Retinal pigment epithelial cell (primary cell): ENCODE data around the gene LILRB1.
"Not testable (repeated sequence)": the region's sequence is repeated elsewhere in the genome, so short reads cannot be mapped to it uniquely, and the experiment has no call there.

Experiments used
- DNase-seq: peaks from one replicate; pipeline ENCODE4 v3.0.0-alpha.2; 2010; ENCODE audit warnings: low read depth
- H3K4me3 ChIP-seq: 2 replicates; pipeline ENCODE4 v1.5.1; 2011; ENCODE audit warnings: mild to moderate bottlenecking, low read length, control low read depth, moderate library complexity
- TF ChIP-seq, protein P1 (sequence below): conservative IDR thresholded peaks from 2 replicates; pipeline ENCODE4 v1.5.1; 2011; ENCODE audit warnings: low read depth, low read length, control low read depth, inconsistent platforms

Gene LILRB1

DNA sequence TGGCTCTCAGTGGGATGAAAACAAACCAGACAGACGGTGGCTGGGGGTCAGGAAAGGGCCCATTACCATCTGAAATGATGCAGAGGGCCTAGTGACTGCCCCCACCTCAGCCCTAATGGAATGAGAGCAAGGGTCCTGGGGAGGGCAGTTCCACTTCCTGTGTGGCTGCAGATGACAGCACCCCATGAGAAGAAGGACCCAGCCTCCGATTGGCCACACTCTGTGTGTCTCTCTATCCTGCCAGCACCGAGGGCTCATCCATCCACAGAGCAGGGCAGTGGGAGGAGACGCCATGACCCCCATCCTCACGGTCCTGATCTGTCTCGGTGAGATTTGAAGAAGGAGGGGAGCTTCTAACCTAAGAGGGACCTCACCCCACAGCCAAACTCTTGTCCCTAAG lies 498 bp downstream of the LILRB1 start:
- no peak for DNase-seq
- no peak overlapping the region for H3K4me3 ChIP-seq
- TF ChIP-seq, protein P1, sequence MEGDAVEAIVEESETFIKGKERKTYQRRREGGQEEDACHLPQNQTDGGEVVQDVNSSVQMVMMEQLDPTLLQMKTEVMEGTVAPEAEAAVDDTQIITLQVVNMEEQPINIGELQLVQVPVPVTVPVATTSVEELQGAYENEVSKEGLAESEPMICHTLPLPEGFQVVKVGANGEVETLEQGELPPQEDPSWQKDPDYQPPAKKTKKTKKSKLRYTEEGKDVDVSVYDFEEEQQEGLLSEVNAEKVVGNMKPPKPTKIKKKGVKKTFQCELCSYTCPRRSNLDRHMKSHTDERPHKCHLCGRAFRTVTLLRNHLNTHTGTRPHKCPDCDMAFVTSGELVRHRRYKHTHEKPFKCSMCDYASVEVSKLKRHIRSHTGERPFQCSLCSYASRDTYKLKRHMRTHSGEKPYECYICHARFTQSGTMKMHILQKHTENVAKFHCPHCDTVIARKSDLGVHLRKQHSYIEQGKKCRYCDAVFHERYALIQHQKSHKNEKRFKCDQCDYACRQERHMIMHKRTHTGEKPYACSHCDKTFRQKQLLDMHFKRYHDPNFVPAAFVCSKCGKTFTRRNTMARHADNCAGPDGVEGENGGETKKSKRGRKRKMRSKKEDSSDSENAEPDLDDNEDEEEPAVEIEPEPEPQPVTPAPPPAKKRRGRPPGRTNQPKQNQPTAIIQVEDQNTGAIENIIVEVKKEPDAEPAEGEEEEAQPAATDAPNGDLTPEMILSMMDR, result no peak

DNA sequence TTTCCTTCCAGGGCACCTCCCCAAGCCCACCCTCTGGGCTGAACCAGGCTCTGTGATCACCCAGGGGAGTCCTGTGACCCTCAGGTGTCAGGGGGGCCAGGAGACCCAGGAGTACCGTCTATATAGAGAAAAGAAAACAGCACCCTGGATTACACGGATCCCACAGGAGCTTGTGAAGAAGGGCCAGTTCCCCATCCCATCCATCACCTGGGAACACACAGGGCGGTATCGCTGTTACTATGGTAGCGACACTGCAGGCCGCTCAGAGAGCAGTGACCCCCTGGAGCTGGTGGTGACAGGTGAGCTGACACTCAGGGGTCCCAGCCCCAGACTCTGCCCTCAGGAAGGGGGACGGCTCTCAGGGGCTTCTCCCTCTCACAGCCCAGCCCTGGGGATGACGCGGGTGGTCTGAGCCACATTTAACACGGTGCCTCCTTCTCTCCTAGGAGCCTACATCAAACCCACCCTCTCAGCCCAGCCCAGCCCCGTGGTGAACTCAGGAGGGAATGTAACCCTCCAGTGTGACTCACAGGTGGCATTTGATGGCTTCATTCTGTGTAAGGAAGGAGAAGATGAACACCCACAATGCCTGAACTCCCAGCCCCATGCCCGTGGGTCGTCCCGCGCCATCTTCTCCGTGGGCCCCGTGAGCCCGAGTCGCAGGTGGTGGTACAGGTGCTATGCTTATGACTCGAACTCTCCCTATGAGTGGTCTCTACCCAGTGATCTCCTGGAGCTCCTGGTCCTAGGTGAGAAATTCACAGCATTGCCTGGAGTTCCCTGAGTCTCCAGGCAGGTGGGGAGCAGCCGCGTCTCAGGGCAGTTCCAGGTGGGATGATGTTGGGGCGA lies 1.4 kb downstream of the LILRB1 start:
- DNase-seq, result not testable (repeated sequence)

DNA sequence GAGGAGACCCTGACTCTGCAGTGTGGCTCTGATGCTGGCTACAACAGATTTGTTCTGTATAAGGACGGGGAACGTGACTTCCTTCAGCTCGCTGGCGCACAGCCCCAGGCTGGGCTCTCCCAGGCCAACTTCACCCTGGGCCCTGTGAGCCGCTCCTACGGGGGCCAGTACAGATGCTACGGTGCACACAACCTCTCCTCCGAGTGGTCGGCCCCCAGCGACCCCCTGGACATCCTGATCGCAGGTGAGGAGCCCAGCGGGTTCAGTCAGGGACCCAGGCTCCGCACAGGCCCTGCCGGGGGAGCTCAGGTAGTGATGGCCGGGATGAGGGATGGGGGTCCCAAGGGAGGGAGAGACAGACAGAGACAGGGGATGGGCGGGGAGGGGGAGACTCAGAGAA lies 2.2 kb downstream of the LILRB1 start:
- H3K4me3 ChIP-seq, DNase-seq: not testable (repeated sequence)

More for the DNA sequence above, 1.4 kb downstream of the LILRB1 start:
- not testable (repeated sequence) for H3K4me3 ChIP-seq

DNA sequence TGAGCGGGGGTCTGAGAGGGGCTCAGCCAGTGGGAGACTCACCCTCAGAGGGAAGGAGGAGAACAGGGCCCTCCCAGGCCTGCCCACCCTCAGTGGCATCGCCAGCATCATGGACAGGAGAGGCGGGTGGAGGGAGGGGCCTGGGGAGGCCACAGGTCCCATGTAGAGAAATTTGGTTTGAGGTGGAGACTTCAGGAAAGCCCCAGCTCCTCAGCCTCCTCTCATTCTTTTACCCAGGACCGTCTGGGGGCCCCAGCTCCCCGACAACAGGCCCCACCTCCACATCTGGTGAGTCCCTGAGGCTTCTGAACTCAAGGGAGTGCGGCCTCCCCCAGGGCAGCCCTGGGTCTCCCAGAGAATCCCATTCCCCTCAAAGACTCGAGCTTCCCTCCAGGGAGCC lies 3.1 kb downstream of the LILRB1 start:
- TF ChIP-seq, protein P1, result no peak
- no peak overlapping the region for H3K4me3 ChIP-seq
- no peak for DNase-seq

DNA sequence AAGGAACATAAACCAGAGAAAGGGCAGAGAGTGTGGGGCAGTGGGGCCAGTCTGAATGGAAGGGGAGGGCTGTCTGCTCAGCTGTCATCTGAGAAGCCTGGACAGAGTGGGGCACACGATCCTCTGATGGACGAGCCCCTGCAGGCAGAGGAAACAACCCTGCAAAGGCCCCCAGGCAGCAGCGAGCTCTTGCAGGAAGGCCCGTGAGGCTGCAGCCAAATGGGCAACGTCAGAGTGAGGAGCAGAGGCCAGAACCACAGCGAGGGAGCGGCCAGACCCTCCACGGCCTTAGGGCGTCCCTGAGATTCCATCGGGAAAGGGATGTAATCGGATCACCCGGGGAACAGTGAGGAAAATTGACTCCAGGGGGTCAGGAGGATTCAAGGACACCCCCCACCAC lies 5.8 kb downstream of the LILRB1 start:
- not testable (repeated sequence) for DNase-seq, H3K4me3 ChIP-seq

DNA sequence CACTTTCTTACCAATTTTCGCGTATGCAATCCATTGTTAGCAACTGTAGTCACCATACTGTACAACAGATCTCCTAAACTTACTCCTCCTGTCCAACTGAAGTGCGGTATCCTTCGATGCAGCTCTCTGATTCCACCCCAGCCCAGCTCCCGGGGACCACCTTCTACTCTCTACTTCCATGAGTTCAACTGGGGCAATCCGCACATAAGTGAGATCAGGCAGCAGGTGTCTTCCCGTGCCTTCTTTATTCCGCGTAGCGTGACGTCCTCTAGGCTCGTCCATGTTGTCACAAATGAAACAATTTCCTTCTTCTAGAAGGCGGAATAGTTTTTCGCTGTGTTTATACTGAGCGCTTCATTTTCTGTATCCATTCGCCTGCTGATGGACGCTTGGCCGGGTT lies 8.4 kb downstream of the LILRB1 start:
- no peak for DNase-seq
- no peak overlapping the region for H3K4me3 ChIP-seq
- TF ChIP-seq, protein P1, result no peak

DNA sequence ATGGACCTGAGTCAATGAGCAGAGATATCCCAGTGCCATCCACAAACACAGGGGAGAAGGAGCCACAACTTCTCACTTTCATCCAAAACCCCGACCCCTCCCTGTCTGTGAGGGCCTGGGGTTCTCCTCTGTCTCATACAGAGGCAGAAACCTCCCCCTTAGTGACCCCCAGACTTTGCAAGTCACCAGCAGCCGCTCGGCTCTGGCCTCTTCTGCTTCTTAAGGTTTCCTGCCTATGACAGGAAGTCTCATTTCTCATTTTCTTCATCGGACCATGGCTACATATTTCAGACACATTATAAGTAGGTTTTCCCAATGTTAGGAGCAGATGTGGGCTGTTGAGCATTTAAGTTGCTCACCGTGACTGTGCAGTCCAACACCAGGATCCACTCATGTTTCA lies 12.7 kb downstream of the LILRB1 start:
- not testable (repeated sequence) for DNase-seq, H3K4me3 ChIP-seq

DNA sequence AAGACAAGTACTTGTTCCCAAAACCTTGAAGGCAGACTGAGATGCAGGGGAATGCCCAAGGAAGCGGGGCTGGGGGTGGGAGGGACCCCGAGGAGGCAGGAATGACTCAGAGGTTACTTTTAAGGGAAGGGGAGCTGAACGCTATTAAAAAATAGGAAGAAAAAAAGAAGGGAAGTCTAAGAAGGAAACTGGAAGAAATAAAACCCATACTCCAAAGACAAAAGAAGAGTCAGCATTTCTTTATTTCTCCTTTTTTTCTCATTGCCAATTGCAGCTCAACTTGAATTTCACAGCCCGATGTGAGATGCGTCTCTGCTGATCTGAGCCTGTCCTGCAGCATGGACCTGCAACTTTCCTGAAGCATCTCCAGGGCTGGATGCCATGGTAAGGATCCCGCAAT lies 13.3 kb downstream of the LILRB1 start:
- not testable (repeated sequence) for DNase-seq, H3K4me3 ChIP-seq

DNA sequence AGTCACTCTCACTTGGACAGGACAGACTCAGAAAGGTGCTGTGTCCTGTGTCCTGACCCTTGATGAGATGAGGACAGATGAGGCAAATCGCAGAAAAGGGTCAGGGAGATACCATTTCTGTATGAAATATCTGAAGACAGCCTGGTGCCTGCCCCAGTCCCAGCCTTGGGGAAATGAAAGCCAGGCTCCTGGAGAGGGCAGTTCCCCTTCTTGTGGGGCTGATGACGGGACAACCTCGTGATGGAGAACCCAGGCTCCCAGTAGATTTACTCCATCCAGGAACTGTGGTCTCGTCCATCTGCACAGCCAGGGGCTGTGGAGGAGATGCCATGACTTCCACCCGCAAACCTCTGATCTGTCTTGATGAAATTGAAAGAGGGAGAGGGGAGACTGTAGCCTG lies 13.8 kb downstream of the LILRB1 start:
- DNase-seq, result no peak
- no peak overlapping the region for H3K4me3 ChIP-seq
- TF ChIP-seq, protein P1, result no peak

DNA sequence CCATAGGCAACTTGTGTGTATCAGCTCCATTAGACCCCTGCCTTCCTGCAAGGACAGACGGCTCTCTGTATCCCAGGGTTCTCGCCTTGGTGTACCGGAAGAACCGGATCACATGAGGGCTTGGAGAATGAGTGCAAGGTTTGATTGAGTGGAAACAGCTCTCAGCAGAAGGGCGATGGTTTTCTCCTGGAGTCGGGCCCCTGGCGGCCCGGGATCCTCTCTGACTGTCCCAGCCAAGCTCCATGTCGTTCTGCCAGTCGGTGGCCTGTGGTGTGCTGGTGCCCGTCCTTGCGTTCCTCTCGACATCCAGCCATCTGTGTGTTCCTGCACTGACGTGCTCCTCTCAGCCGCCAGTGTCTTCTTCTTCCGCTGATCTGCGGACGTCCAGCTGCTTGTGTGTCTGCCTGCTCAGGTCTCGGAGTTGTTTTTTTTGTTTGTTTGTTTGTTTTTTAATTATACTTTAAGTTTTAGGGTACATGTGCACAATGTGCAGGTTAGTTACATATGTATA lies 16.1 kb downstream of the LILRB1 start:
- TF ChIP-seq, protein P1, result no peak
- no peak overlapping the region for H3K4me3 ChIP-seq

More for the DNA sequence above, 16.1 kb downstream of the LILRB1 start:
- DNase-seq, result no peak
